ENCODE results near the gene INSIG1.

INSIG1 gene

DNA sequence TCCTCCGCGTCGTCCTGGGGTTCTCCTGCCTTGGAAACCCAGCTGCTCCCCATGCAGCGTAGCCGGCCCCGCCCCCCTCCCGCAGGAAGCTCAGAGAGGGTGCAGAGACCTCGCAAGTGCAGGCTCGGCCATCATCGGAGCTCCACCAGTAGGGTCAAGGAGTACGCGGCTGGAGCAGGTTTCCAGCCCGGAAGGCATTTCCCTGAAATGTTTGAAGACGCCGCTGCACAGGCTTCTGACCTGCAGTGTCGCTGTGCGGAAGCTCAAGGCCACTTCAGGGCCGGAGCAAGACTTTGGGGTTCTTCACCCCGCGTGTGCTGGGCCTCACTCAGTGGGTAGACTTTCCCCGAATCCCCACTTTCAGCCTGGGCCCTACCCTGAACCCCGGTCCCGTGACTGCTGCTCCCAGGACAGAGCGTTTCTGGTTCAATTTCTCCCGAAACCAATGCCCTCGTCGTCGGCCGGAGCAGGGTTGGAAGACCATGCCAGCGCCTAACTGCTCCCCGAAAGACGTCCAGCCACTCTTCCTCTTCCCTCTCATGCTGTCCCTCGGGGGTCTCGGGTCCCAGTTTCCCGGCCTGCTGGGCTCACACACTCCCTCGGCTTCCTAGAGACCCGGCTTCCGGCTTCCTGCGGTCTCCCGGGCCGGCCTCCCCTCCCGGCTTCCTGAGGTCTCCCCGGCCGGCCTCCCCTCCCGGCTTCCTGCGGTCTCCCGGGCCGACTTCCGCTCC is 52.1 kb downstream of the INSIG1 start:
- no peak for DNase-seq (ENCODE audit: low read depth)

DNA sequence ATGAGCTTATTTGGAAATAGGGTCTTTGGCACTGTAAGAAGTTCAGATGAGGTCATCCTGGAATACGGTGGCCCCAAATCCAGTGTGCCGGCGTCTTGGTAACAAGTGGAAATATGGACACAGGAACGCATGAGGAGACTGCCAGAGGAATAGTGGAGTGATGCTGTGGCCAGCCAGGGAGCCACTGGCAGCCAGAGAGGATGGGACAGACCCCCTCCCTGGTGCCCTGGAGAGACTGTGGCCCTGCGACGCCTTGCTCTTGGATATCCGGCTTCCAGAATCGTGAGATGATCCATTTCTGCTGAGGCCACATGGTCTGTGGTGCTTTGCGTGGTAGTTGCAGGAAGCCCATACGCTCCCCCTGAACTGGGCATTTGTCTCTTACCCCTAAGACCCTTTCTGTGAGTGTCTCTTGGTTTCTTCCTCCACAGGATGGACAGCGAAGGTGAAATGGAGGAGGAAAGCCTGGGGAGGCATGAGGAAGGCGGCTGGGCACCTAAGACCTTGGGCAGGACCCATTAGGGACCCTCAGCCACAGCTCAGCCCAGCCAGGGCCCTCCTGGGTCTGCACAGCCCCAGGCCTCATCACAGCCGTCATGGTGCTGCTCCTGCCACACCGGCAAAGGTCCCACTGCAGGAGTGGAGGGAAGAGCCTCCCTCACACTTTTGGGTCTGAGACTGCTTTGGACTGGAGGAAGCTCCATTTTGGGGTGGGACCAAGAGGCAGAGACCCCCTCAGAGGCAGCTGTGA is 53.6 kb downstream of the INSIG1 start:
- DNase-seq (ENCODE audit: low read depth): no peak

DNA sequence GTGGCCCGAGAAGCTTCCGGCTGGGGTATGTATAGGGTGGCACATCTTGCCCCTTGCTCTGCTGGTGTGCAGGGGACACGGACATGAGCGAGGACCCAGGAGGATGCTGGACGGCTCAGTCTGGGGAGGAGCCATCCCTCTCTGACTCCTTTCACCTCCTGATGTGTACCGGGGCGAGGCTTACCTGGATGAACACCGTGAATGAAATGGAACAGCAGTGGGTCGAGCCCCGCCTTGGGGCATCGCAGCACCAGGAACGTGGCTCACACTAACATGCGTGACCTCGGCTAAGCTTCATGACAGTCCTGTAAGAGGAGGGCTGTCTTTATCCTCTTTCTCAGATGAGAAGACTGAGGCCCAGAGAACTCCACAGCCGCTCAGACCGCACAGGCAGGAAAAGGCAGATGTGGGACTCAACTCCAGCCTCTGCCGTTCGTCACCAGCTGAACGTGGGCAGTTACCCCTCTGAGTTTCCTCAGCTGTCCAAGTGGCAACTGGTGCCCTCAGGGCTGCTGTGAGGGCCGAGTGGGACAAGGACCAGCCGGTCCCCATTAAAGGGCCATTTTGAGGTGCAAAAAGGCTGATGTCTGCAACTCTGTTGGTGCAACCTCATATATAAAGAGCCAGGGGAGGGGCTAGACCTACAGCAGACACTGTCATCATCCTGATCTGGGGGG is 54.5 kb downstream of the INSIG1 start:
- no peak for DNase-seq (ENCODE audit: low read depth)

DNA sequence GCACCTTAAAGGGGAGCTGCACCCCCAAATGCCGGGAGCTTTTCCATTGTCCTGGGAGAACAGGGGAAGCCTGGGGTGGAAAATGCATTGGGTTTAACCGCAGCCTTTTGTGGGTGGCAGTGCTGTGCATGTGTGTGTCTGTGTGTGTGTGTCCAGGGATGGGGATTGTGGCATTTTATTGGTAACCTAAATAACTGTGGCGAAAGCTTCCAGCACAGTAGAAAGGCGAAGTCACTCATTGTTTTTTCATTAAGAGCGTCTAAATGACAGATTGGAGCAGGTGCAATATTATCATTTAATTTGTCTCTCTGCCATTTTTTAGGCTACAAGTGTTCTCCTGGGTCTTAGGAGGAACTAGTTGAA is 55.1 kb downstream of the INSIG1 start:
- DNase-seq (ENCODE audit: low read depth): no peak

DNA sequence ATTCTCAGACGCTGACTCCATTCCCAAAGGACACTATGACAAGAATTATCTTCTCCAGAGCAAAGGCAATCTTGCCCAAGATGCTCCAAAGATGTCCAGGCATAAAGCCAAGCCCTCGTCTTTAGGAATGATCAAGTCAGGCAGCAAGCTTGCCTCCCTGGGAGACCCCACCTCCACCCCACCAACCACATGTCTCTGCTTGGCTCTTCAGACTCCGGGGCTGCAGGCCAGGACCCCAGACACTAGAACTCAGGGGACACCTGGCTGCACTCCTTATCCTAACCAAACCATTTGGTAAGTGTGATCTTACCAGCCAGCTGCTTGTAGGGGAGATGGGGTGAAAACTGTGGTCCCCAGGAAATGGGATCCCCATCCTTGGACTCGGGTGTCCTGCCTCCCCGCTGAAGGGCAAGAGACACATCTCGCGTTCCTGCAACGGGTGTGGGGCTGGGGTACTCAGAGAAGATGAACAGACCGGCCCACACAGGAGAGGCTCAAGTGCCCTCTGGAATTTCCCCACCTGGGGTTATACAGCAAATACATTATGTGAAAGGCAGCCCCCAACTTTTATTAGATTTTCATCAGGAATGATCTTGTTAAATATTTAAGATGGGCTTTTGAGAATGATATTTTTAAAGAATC is 55.7 kb downstream of the INSIG1 start:
- DNase-seq (ENCODE audit: low read depth): no peak

DNA sequence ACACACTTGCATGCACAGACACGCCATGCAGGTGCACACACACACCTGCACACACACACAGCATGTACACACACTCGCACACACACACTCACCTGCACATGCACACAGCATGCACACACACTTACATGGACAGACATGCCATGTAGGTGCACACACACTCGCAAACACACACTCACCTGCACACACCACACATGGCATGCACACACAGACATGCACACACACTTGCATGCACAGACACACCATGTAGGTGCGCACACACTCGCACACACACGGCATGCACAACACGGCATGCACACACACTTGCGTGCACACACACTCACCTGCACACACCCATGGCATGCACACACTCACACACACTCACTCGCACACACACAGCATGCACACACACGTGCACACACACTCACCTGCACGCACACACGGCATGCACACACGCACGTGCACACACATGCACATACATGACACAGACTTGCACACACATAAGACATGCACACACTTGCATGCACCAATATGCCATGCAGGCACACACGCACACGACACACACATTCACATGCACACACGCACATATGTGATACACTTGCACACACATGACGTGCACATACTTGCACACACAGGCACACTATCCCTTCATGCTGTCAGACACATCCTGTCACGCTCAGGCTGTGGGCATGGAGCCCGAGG is 56.8 kb downstream of the INSIG1 start:
- no peak for DNase-seq (ENCODE audit: low read depth)

DNA sequence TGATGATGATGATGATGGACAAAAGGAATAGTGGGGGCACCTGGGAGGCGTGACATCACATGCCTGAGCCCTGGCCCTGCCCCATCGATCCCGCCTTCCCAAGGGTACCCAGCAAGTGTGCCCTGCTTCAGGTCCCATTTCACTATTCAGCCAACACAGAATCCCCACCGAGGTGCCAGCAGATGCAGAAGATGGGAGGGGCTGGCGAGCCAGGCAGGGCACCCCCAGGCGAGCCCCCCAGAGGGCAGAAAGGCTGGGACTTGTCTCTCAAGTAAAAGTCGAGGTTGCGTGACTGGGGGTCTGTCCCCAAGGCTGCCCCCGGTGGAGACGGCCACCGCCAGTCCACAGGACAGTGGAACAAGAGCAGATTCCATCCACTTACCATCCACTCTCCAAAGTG is 57.5 kb downstream of the INSIG1 start:
- no peak for DNase-seq (ENCODE audit: low read depth)

DNA sequence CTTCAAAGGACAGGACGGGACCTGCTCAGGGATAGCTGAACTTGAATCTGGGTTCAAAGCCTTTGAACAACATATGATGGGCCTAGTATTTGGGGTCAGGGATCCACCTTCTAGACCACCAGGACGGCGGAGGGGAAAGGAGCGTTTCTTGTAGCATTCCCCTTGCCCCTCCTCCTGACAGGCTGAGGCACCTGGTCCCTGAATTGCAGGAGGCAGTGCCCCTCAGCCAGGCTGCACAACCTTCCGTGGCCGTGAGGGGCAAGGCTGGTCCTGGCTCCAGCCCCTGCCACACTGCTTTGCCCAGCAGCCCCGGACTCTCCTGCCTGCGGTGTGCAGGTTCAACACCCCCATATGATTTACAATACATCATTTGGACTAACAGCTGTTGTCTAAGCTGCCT is 58.1 kb downstream of the INSIG1 start:
- DNase-seq (ENCODE audit: low read depth): no peak

DNA sequence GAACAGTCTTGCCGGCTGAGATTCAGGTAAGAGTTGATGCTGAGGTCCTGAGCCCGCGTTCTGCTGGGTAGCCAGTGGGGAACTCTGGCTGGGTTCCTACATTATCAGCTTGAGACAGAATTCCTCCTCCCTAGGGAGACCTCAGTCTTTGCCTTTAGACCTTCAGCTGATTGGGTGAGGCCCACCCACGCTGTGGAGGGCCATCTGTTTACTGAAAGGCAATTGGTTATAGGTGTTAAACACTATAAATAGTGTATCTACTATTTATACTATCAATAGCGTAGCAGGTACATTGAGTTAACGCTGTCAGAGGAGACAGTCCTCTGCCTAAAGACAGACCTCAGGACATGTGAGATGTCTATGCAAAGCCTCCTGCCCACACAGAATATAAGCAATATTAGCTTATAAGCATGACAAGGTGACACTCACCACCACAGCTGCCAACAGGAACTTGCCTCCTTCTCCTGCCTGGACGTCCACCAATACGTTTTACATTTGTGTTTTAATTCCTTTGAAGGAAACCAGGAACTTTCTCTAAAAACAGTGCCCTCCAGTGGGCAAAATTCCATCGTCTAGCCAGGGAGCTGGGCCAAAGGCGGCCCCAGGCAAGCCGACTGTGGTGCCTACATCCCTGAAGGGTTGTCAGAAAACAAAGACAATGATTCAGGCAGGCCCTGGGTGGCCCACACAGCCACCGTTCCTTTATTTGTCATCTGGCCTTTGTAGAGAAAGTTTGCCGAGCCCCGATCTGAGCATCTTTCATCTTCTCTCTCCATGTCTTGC is 58.8 kb downstream of the INSIG1 start:
- no peak for DNase-seq (ENCODE audit: low read depth)

DNA sequence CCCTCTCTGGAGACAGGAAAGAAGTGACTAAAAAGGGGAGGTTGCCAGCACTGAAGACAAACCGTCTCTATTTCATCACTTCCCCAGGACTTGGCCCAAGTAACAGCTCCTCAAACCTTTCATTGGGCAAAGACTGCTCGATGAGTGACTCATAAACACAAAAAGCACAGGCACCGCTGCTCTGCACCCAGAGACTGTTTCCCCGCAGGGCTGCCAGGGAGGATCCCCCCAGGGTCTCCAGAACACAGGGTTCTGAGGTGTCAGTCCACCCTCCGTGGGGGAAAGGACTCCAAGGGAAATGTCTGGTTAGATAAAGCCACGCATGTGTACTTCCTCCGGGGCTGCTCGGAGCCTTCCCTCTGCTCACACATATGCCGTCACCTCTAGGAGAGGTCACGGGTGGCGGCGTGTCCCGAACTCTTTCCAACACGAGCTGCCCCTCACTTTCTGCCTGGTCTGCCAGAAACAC is 59.9 kb downstream of the INSIG1 start:
- no peak for DNase-seq (ENCODE audit: low read depth)

DNA sequence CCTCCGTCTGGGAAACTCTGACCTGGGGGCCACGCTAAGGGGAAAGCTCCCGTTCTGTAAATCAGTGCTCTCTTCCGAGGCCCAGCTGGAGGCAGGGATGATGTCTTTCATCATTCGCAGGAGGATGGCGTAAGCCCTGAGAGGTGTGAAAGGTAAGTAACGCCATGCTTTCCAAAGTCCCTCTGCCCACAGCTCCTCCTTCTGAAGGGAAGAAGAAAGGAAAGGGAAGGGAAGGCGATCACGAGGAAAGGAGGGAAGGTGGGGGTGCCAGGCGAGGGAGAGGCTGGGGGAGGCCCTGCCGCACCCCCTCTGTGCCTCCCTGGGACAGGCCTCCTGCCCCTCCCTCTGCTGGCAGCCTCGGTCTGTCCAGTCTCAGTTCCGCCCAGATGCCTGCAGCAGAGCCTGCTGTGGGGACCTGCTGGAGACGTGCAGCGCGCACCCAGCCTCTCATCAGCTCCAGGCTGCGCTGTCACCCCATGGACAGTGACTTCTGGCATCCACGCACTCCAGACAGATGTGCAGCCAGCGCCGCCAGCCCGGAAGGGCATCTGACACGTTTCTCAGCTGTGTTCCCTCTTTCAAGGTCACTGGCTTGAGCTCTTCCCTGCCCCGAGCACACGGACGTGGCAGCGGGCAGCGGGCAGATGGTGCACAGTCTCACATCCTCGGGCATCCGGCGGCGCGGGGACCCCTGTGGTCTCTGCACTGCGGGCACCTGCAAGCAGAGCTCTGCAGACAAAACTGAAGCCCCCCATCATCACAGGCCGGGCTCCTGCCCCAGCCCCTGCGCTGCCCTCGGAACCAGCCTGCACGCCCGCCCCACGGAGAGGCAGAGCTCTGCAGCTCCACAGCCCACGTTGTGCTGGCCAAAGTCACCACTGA is 60.6 kb downstream of the INSIG1 start:
- DNase-seq (ENCODE audit: low read depth): no peak

DNA sequence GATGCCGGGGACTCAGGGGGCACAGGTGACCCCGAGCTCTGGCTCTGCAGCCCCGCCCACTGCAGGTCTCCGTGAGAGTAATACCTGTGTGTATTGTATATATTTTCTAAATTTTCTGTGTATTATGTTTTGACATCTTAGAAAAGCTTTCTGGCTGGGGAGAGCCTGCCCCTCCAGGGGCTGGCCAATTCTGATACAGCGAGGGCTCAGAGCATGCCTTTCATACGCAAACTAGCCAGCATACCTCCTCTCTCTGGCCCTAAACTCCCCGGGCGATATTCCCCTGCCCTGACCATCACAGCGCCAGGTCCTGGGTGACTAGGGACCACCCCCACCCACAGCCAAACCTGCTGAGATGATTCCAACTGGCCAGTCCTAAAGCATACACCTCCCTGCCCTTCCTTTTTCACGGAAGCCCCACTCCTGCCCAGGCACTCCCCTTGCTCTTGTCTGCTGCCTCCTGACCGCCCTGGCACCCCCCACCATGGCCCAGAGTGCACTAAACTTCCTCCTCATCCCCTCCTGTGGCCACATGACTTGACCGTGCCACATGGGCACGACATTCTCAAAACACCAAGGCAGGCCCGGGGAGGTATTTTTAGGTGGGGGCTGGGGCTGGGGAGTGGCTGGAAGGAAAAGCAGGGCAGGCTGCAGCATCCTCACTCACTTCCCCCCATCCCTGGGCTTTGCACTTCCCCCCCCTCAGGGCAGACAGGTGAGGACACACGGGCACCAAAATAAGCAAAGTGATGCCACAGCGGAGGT is 61.5 kb downstream of the INSIG1 start:
- DNase-seq (ENCODE audit: low read depth): no peak
